Fibroblast of lung (primary cell): ENCODE data around the gene CCZ1. TPM values are rescaled to one million over a fixed set of nuclear protein-coding genes. Genes with fewer than 3 reads are reported as not detected.
"Not testable (repeated sequence)": the region's sequence is repeated elsewhere in the genome, so short reads cannot be mapped to it uniquely, and the experiment has no call there.

Experiments used
- DNase-seq, 2 donors: peaks; one replicate each; pipeline versions ENCODE4 v3.0.0 to v3.0.0-alpha.2; 2010; ENCODE audit warnings: low read depth in 2 of 2
- H2AFZ ChIP-seq: 2 replicates; pipeline ENCODE4 v1.5.1; 2012; ENCODE audit warnings: low read length, control low read depth, inconsistent platforms
- H3K27ac ChIP-seq: 2 replicates; pipeline ENCODE4 v1.5.1; 2011; ENCODE audit warnings: low read length, control low read depth; ENCODE audit not compliant: insufficient read depth
- H3K27me3 ChIP-seq: 2 replicates; pipeline ENCODE4 v1.5.1; 2011; ENCODE audit warnings: mild to moderate bottlenecking, low read length; ENCODE audit not compliant: control insufficient read depth, insufficient read depth
- H3K36me3 ChIP-seq: 2 replicates; pipeline ENCODE4 v1.5.1; 2011; ENCODE audit warnings: low read length; ENCODE audit not compliant: control insufficient read depth, insufficient read depth
- H3K4me1 ChIP-seq: 2 replicates; pipeline ENCODE4 v1.5.1; 2011; ENCODE audit warnings: low read length; ENCODE audit not compliant: control insufficient read depth, insufficient read depth; ENCODE audit errors: extremely low read depth
- H3K4me2 ChIP-seq: 2 replicates; pipeline ENCODE4 v1.5.1; 2011; ENCODE audit warnings: low read length, control low read depth; ENCODE audit not compliant: insufficient read depth; ENCODE audit errors: extremely low read depth
- H3K4me3 ChIP-seq, 4 experiments: fragments of 200-600 bp in 1 of 4; sonication (generic) in 1 of 4; replicated peaks in 1 of 4; 2 replicates each; pipeline ENCODE4 v1.5.1; 2011 to 2016; ENCODE audit warnings: low read length in 4 of 4, low read depth in 3 of 4, mild to moderate bottlenecking in 3 of 4, control low read depth in 2 of 4, inconsistent platforms in 1 of 4, mixed read lengths in 1 of 4; ENCODE audit not compliant: insufficient read depth in 1 of 4; ENCODE audit errors: control extremely low read depth in 1 of 4
- H3K79me2 ChIP-seq: 2 replicates; pipeline ENCODE4 v1.5.1; 2012; ENCODE audit warnings: mild to moderate bottlenecking, low read length, inconsistent platforms; ENCODE audit not compliant: control insufficient read depth, insufficient read depth
- H3K9ac ChIP-seq: 2 replicates; pipeline ENCODE4 v1.5.1; 2011; ENCODE audit warnings: mild to moderate bottlenecking, low read length, control low read depth; ENCODE audit not compliant: insufficient read depth
- H3K9me3 ChIP-seq: 2 replicates; pipeline ENCODE4 v1.5.1; 2012; ENCODE audit warnings: low read depth, low read length; ENCODE audit not compliant: control insufficient read depth, insufficient read depth
- H4K20me1 ChIP-seq: 2 replicates; pipeline ENCODE4 v1.5.1; 2011; ENCODE audit warnings: low read length; ENCODE audit not compliant: control insufficient read depth, insufficient read depth; ENCODE audit errors: extremely low read depth
- EZH2 ChIP-seq: IDR thresholded peaks from 2 replicates; pipeline ENCODE4 v1.5.1; 2012; ENCODE audit warnings: low read length, control low read depth, mild to moderate bottlenecking; ENCODE audit errors: missing control alignments
- polyA plus RNA-seq, 2 donors: library from polyadenylated mRNA; depleted of rRNA in 1 of 2; stranded (reverse) in 1 of 2; unstranded in 1 of 2; fragments of >200 nt; gene quantifications; 2 replicates each; pipeline ENCODE4 v1.2.1, GENCODE V29; 2011 to 2012; ENCODE audit warnings: missing spikeins in 1 of 2
- total RNA-seq: library from RNA; depleted of rRNA; stranded (reverse); fragments of >200 nt; gene quantifications from 2 replicates; pipeline ENCODE4 v1.2.1, GENCODE V29; 2014
- TF ChIP-seq, protein P1 (sequence below), 2 donors: IDR thresholded peaks in 1 of 2; conservative IDR thresholded peaks in 1 of 2; 1 replicate in 1 of 2; 2 replicates in 1 of 2; pipeline ENCODE4 v1.5.1; 2011 to 2012; ENCODE audit warnings: low read length in 2 of 2, control low read depth in 1 of 2, inconsistent platforms in 1 of 2, low read depth in 1 of 2, mild to moderate bottlenecking in 1 of 2

Gene CCZ1
- total and polyA plus RNA-seq, 2 donors (not counting 1 experiment from before 2014, with no cell fraction given): 41.8 to 65.1 TPM

DNA sequence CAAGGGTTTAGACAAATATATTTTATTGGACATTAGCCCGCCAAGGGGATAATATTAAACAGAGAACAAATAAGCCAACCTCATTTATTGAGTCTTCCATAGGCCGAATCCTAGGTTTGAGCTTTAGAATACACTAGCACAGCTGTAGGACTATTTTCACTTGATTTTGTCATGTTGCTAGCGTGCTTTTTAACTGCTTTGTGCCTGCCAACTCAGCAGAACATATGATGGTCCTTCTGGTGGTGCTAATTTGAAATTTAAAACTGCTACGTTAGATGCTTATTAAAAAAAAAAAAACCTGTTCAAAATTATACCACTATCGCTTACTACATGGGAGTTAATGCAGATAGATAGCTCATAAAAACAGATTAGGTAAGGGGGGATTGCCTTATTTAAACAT, 14.1 kb upstream of the CCZ1 start:
- not testable (repeated sequence) for H3K4me3 ChIP-seq, DNase-seq, H3K79me2 ChIP-seq

GRCh38 chr7:5888021-5888420, 10.5 kb upstream of the CCZ1 start:
- H3K27me3 ChIP-seq, H3K4me3 ChIP-seq, H3K4me2 ChIP-seq, H3K4me1 ChIP-seq, H4K20me1 ChIP-seq, H3K9me3 ChIP-seq, H3K36me3 ChIP-seq, H3K9ac ChIP-seq, H2AFZ ChIP-seq, H3K27ac ChIP-seq, DNase-seq, H3K79me2 ChIP-seq: not testable (repeated sequence)

More for the DNA sequence above, 14.1 kb upstream of the CCZ1 start:
- H3K9me3 ChIP-seq, H3K36me3 ChIP-seq, H3K4me1 ChIP-seq, H4K20me1 ChIP-seq, H3K27ac ChIP-seq, H3K27me3 ChIP-seq, H2AFZ ChIP-seq, H3K9ac ChIP-seq, H3K4me2 ChIP-seq: not testable (repeated sequence)

DNA sequence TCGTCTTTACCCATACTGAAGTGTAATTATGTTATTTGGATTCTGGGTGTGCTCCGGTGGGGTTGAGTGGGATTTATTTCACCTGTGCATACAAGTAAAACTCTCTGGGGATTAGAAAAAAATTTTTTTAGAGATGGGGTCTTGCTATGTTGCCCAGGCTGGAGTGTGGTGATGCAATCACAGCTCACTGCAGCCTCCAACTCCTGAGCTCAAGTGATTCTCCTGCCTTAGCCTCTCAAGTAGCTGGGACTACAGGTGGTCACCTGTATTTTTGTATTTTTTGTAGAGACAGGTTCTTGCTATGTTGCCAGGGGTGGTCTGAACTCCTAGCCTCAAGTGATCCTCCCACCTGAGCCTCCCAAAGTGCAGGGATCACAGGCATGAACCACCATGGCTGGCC, 8.3 kb upstream of the CCZ1 start:
- H4K20me1 ChIP-seq, H3K9me3 ChIP-seq, H3K79me2 ChIP-seq, H3K4me3 ChIP-seq, H3K9ac ChIP-seq, H3K36me3 ChIP-seq, H3K27ac ChIP-seq, DNase-seq, H3K27me3 ChIP-seq, H3K4me2 ChIP-seq, H2AFZ ChIP-seq, H3K4me1 ChIP-seq: not testable (repeated sequence)

GRCh38 chr7:5892498-5892897, 6.0 kb upstream of the CCZ1 start:
- H3K36me3 ChIP-seq: no peaks in the 10 kb centered on the region
- H3K9ac ChIP-seq: no peak overlapping the region
- DNase-seq: no peak
- TF ChIP-seq EZH2: no peak
- TF ChIP-seq, protein P1, sequence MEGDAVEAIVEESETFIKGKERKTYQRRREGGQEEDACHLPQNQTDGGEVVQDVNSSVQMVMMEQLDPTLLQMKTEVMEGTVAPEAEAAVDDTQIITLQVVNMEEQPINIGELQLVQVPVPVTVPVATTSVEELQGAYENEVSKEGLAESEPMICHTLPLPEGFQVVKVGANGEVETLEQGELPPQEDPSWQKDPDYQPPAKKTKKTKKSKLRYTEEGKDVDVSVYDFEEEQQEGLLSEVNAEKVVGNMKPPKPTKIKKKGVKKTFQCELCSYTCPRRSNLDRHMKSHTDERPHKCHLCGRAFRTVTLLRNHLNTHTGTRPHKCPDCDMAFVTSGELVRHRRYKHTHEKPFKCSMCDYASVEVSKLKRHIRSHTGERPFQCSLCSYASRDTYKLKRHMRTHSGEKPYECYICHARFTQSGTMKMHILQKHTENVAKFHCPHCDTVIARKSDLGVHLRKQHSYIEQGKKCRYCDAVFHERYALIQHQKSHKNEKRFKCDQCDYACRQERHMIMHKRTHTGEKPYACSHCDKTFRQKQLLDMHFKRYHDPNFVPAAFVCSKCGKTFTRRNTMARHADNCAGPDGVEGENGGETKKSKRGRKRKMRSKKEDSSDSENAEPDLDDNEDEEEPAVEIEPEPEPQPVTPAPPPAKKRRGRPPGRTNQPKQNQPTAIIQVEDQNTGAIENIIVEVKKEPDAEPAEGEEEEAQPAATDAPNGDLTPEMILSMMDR (conservative IDR thresholded peaks at IDR 0.05 in 1 of 2, IDR thresholded peaks at IDR 0.05 in 1 of 2; ENCODE audit: low read depth in 1 of 2, low read length in 2 of 2): no peak
- no peak overlapping the region for H3K27ac ChIP-seq
- no peak overlapping the region for H3K4me2 ChIP-seq
- H3K4me3 ChIP-seq: no peak overlapping the region
- H3K4me1 ChIP-seq: no peaks in the 10 kb centered on the region
- H3K79me2 ChIP-seq: no peaks in the 10 kb centered on the region
- no peaks in the 10 kb centered on the region for H3K27me3 ChIP-seq
- no peak overlapping the region for H2AFZ ChIP-seq
- no peaks in the 10 kb centered on the region for H4K20me1 ChIP-seq
- no peaks in the 10 kb centered on the region for H3K9me3 ChIP-seq

DNA sequence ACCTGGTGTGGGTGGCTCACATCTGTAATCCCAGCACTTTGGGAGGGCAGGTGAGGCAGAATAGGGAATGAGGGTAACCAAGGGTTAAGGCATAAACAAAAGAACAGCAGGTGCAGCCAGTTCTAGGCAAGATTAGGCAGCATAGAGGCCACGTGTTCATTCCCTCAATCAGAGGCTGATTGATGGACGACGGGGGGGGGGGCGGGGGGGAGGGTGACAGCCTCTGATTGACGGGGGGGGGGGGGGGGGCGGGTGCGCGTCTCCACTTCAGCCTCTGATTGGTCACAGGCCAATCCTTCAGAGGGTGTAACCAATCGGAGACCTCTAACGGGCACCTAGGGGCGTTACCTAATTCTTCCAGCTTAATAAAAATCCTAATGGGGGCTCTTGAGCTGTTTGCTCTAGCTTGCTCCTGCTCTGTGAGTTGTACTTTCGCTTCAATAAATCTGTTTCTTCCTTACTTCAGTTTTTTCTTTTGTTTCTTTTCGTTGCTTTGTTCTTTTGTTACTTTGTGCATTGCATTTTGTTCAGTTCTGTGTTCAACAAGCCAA, 1.1 kb upstream of the CCZ1 start:
- not testable (repeated sequence) for H3K36me3 ChIP-seq, H3K27me3 ChIP-seq, H3K27ac ChIP-seq, DNase-seq, H2AFZ ChIP-seq, H3K9me3 ChIP-seq, H3K9ac ChIP-seq, H4K20me1 ChIP-seq, H3K4me2 ChIP-seq, H3K79me2 ChIP-seq, H3K4me3 ChIP-seq, H3K4me1 ChIP-seq

GRCh38 chr7:5903002-5903401, 4.5 kb downstream of the CCZ1 start:
- not testable (repeated sequence) for H3K9ac ChIP-seq, H4K20me1 ChIP-seq, H3K4me2 ChIP-seq, H3K4me3 ChIP-seq, H3K79me2 ChIP-seq, H3K36me3 ChIP-seq, H3K9me3 ChIP-seq, DNase-seq, H2AFZ ChIP-seq, H3K27ac ChIP-seq, H3K27me3 ChIP-seq, H3K4me1 ChIP-seq
